Peyer's patch (tissue), 4 donors: ENCODE measurements around the gene CTLA4.

ENCODE experiments used
- POLR2A ChIP-seq, 2 donors: fragments of 450-650 bp; IDR thresholded peaks; one replicate each; pipeline ENCODE4 v1.5.1; 2017; ENCODE audit warnings: antibody characterized with exemption in 2 of 2, mild to moderate bottlenecking in 2 of 2, moderate library complexity in 2 of 2
- TF ChIP-seq, protein P1 (sequence below), 6 experiments: fragments of 450-650 bp in 4 of 6; fragments of 200-600 bp in 2 of 6; sonication (generic) in 1 of 6; IDR thresholded peaks; one replicate each; pipeline ENCODE4 v1.5.1; 2017 to 2019; ENCODE audit warnings: antibody characterized with exemption in 6 of 6, mild to moderate bottlenecking in 3 of 6, moderate library complexity in 1 of 6

DNA sequence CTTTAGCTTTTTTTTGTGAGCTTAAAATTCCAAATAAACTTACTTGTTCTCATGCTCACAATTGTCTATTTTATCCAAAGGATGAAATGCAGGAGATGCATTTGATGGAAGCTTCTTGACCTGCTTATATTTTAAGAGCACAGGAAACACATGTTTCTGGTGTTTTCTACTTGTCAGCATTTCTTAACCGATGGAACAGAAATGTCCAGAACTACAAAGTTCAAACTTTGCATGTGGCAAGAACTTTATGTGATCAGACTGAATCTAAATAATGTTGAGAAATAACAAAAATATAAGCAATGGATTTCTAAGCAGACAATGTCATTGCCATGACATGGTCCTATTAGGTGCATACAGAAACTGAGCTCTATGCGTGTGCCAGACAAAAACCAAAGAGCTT lies 9.9 kb upstream of the CTLA4 start:
- TF ChIP-seq, protein P1, sequence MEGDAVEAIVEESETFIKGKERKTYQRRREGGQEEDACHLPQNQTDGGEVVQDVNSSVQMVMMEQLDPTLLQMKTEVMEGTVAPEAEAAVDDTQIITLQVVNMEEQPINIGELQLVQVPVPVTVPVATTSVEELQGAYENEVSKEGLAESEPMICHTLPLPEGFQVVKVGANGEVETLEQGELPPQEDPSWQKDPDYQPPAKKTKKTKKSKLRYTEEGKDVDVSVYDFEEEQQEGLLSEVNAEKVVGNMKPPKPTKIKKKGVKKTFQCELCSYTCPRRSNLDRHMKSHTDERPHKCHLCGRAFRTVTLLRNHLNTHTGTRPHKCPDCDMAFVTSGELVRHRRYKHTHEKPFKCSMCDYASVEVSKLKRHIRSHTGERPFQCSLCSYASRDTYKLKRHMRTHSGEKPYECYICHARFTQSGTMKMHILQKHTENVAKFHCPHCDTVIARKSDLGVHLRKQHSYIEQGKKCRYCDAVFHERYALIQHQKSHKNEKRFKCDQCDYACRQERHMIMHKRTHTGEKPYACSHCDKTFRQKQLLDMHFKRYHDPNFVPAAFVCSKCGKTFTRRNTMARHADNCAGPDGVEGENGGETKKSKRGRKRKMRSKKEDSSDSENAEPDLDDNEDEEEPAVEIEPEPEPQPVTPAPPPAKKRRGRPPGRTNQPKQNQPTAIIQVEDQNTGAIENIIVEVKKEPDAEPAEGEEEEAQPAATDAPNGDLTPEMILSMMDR (IDR thresholded peaks at IDR 0.05) = no peak
- no peak for TF ChIP-seq POLR2A (IDR thresholded peaks at IDR 0.05)
